Measurements from ENCODE around the gene PCDHGA1.
"Not testable (repeated sequence)": the region's sequence is repeated elsewhere in the genome, so short reads cannot be mapped to it uniquely, and the experiment has no call there.

PCDHGA1 gene

GRCh38 chr5:141330299-141331080 is at the start of gene PCDHGA1:
TSS of gene PCDHGA1 (plus strand) at chr5:141330514.
- no peak for DNase-seq (ENCODE audit: low read depth in 1 of 2, low spot score in 1 of 2)

DNA sequence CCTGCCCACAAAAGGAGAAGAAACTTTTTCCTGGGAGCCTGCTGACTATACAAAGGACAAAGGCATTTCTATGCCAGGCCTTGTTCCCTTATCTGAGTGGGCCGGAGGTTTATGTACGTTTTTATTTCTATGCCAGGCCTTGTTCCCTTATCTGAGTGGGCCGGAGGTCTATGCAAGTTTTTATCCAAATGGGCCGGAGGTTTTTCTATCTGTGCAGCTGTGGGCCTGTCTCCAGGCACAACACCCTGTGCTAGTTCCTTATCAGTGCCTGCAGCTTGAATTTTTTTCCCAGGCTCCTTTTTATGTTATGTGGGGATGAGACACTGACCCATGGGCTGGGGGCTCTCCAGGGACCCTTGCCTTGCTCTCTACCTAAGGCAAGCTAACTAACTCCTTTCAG is 31.9 kb upstream of the PCDHGA1 start:
- DNase-seq (ENCODE audit: low read depth in 1 of 2, low spot score in 1 of 2) = no peak

GRCh38 chr5:141303756-141304155 is 26.6 kb upstream of the PCDHGA1 start, which contains the start of gene SLC25A2:
TSS of gene SLC25A2 (minus strand) at chr5:141304049. CDS start at chr5:141303865, 184 bp downstream.
- no peak for DNase-seq (ENCODE audit: low read depth in 1 of 2, low spot score in 1 of 2)

GRCh38 chr5:141306630-141307029 is 23.7 kb upstream of the PCDHGA1 start:
- DNase-seq (ENCODE audit: low read depth in 1 of 2, low spot score in 1 of 2) = no peak

- no peak for DNase-seq (ENCODE audit: low read depth in 1 of 2, low spot score in 1 of 2)
Measured at GRCh38 chr5:141313711-141314110, 16.6 kb upstream of the PCDHGA1 start.

DNA sequence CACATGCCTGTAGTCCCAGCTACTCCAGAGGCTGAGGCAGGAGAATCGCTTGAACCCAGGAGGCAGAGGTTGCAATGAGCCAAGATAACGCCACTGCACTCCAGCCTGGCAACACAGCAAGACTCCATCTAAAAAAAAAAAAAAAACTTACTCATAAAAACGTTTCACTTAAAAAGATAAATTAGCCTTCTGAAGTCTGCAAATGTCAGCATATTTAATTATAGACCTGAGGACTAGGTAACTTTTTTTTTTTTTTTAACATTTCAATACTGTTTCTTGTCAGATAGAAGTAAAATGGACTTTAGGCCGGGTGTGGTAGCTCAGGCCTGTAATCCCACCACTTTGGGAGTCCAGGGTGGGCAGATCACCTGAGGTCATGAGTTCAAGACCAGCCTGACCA is 13.4 kb upstream of the PCDHGA1 start:
- DNase-seq (ENCODE audit: low read depth in 1 of 2, low spot score in 1 of 2) = not testable (repeated sequence)

DNA sequence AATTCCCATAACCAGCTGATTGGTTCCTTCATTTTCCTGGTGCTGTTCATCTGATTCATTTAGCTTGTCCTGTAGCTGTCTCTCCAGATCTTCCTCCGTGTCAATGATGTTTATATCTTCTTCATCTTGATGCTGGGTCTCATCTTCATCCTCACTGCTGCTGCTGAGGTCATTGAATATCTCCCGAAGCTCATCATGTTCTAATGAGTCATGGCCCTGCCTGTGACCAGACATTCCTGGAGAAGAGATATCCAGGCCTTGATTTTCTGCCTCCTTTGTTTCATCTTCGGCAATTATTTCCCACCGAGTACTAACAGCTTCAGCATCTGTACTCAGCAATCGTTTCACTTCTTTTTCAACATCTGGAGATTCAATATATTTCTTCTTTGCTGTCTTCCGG is 11.1 kb upstream of the PCDHGA1 start:
- no peak for DNase-seq (ENCODE audit: low read depth in 1 of 2, low spot score in 1 of 2)

- DNase-seq (ENCODE audit: low read depth in 1 of 2, low spot score in 1 of 2) = no peak
Measured at GRCh38 chr5:141319699-141320098, 10.6 kb upstream of the PCDHGA1 start.

- DNase-seq (ENCODE audit: low read depth in 1 of 2, low spot score in 1 of 2) = peak; percentile 85 to 87
Measured at GRCh38 chr5:141320225-141321169, 9.8 kb upstream of the PCDHGA1 start, which contains the start of gene TAF7. TSS of gene TAF7 (minus strand) at chr5:141320784. CDS start at chr5:141320044, 740 bp downstream.

DNA sequence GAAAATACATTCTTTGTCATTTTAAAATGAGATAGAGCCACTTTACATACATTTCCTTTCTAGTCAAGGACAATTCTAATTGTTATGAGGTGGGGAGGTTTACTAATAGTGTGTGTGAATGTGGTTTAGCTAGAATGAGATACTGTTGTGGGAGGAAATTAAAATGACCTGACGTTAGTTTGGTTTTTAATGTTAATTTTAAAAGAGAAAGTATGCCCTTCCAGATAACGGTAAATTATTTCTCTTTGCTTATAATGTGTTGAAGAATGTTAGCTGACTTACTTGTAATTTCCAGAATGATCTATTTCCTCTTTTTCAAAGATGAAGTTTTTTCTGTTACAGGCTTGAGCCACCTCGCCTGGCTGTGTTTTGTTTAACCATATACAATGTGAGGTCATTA is 8.1 kb upstream of the PCDHGA1 start:
- no peak for DNase-seq (ENCODE audit: low read depth in 1 of 2, low spot score in 1 of 2)

DNA sequence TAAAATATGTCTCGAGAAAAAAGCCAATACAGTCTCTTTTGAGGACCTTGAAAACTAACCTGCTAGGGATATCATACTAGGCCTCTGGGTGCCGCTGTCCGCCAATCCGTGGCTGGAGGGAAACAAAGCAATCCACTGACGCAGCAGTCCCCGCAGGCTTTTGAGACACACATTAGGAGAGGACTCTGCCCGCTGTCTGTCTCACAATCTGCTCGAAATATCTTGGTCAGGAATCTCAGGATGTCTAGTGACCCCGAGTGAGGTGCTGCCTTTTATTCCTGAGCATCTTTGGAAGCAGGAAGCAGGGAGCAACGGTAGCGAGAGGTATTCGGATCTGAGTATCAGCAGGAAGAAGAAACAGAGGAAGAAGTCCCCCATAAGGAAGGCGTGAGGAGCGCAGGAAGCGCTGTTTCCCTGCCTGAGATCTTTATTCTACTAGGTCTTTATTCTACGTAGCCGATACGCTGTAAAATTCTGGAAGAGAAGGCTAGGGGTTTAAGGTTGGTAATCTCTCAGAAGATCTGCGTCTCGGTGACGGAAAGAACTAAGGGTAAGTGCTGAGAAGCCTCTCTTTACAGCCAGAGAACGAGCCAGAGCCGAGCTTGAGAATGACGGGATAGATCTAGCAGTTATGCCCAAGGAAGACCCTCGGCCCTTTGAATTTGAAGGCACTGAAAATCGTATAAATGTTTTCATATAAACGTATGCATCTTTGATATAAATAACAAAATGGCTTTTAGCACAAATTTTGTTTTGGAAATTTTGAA is 4.0 kb upstream of the PCDHGA1 start:
- DNase-seq (ENCODE audit: low read depth in 1 of 2, low spot score in 1 of 2) = peak; percentile 33 to 45

DNA sequence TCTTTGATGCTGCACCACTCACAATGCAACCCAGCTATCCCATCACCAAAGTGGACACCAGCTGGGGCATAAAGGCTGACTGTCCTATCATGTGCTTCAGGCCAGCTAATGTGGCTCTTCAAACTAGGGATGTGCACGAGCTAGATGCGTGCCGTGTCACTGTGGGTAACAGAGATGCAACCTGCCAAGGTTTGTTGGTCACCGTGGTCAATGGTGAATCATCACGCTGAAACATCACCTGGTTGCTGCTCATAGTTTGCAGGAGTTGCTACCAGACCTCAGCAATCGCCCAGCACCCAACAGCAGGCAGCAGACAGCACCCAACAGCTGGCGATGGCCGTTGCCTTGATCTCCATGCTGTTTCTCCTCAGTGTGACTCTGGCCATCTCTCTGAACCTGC is 2.1 kb upstream of the PCDHGA1 start:
- no peak for DNase-seq (ENCODE audit: low read depth in 1 of 2, low spot score in 1 of 2)

- DNase-seq (ENCODE audit: low read depth in 1 of 2, low spot score in 1 of 2) = not testable (repeated sequence)
Measured at GRCh38 chr5:141332571-141332970, 2.3 kb downstream of the PCDHGA1 start.

DNA sequence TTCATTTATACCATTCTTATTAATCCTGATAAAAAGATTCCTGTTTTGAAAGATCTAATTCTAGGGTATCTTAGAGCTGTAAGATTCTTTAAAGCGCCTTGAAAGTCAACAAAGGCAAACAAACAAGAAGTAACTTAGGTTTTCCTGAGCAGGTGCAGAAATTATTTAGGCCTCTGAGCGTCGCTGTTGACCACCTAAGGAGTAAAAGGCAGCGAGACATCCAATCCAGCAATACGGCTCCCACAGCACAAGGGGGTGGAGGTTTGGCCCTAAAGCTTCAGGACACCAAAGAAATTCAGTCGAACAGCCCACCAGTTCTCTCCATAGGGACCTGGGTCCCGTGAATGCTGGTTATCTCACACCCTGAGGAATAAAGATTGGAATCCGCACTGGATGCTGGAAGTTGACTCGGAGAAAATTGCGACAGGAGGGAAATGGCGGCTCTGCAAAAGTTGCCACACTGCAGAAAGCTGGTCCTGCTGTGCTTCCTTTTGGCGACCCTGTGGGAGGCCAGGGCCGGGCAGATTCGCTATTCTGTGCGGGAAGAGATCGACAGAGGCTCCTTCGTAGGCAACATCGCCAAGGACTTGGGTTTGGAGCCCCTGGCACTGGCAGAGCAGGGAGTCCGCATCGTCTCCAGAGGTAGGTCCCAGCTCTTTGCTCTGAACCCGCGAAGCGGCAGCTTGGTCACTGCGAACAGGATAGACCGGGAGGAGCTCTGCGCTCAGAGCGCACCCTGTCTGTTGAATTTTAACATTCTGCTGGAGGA is 8.4 kb downstream of the PCDHGA1 start, which contains the start of gene PCDHGA2:
Gene PCDHGA2 (plus strand): TSS at position 223 of the 769 bp plus-strand sequence.
- DNase-seq (ENCODE audit: low read depth in 1 of 2, low spot score in 1 of 2) = no peak

- DNase-seq (ENCODE audit: low read depth in 1 of 2, low spot score in 1 of 2) = not testable (repeated sequence)
Measured at GRCh38 chr5:141340781-141341354, 10.6 kb downstream of the PCDHGA1 start.

- DNase-seq (ENCODE audit: low read depth in 1 of 2, low spot score in 1 of 2) = no peak
Measured at GRCh38 chr5:141342773-141343172, 12.5 kb downstream of the PCDHGA1 start.

DNA sequence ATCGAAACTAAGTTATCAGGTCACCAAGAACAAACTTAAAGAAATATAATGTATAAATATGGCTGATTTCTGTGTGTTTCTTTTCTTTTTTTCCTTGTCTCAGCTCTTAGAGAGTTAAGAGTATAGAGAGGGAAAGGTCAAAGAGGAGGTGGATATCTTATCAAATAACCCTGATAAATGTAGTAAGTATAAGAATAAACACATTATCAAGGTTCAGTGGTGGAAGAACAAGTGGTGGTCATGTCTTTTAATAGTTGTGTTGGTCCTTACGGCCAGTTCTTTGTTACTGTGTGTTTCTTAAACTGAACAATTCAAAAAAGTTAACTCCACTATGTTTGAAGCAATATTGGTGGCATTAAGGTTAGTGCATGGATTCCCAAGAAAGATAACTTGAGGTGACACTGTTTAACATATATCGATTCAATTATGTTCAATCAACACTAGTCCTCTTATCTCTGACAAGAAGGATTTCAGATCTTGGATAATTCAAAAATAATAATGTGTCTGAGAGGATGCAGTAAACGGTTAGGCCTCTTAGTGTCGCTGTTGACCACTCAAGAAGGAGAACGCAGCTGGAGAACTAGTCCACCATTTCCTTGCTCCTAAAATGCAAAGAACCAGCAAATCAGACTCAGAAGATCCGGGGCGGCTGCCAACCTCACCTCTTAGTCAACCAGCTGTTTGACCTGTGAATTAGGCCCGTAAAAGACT is 13.1 kb downstream of the PCDHGA1 start, which contains the start of gene PCDHGA3:
Gene PCDHGA3 (plus strand): TSS at position 588 of the 711 bp plus-strand sequence. CDS start 205 bp downstream, outside the sequence.
- DNase-seq (ENCODE audit: low read depth in 1 of 2, low spot score in 1 of 2) = no peak

DNA sequence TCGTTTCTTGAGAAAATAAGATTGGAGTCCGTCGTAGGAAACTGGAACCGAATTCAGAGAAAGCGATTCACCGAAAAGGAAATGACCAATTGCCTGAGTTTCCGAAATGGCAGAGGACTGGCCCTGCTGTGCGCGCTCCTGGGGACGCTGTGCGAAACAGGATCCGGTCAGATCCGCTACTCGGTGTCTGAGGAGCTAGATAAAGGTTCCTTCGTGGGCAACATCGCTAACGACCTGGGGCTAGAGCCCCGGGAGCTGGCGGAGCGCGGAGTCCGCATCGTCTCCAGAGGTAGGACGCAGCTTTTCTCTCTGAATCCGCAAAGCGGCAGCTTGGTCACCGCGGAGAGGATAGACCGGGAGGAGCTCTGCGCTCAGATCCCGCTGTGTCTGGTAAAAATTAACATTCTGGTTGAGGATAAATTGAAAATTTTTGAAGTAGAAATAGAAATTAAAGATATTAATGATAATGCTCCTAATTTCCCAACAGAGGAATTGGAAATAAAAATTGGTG is 13.7 kb downstream of the PCDHGA1 start:
- DNase-seq (ENCODE audit: low read depth in 1 of 2, low spot score in 1 of 2) = no peak

DNA sequence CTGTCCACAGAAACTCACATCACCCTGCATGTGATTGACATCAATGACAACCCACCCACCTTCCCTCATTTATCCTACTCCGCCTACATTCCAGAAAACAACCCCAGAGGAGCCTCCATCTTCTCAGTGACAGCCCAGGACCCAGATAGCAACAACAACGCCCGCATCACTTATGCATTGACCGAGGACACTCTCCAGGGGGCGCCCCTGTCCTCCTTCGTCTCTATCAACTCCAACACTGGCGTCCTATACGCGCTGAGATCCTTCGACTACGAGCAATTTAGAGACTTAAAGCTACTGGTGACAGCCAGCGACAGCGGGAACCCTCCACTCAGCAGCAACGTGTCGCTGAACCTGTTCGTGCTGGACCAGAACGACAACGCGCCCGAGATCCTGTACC is 15.0 kb downstream of the PCDHGA1 start:
- DNase-seq (ENCODE audit: low read depth in 1 of 2, low spot score in 1 of 2) = no peak
